AG04449 (cell line): Measurements from ENCODE around the gene TTC27.

Experiments used
- CTCF ChIA-PET: fragments of 350-600 bp; formaldehyde crosslinking; extraction: SDS; loops from one replicate; lab custom pipeline; 2021; ENCODE audit warnings: antibody characterized with exemption; lab: Yijun Ruan, JAX
- POLR2A ChIA-PET: fragments of 400-600, 350-600 bp; formaldehyde crosslinking; extraction: SDS; loops from one replicate; lab custom pipeline; 2020; ENCODE audit warnings: antibody characterized with exemption, inconsistent platforms; lab: Yijun Ruan, JAX
- DNase-seq: peaks from one replicate; pipeline ENCODE4 v3.0.0-alpha.2; 2010; ENCODE audit warnings: low read depth, low spot score
- H3K4me3 ChIP-seq: 2 replicates; pipeline ENCODE4 v1.5.1; 2011; ENCODE audit warnings: low read depth, mild to moderate bottlenecking, control low read depth, low read length
- TF ChIP-seq, protein P1 (sequence below): IDR thresholded peaks from one replicate; pipeline ENCODE4 v1.5.1; 2011; ENCODE audit warnings: mild to moderate bottlenecking, moderate library complexity, low read length, control low read depth, inconsistent platforms; ENCODE audit not compliant: insufficient read depth; ENCODE audit errors: missing control alignments

The TTC27 gene

DNA sequence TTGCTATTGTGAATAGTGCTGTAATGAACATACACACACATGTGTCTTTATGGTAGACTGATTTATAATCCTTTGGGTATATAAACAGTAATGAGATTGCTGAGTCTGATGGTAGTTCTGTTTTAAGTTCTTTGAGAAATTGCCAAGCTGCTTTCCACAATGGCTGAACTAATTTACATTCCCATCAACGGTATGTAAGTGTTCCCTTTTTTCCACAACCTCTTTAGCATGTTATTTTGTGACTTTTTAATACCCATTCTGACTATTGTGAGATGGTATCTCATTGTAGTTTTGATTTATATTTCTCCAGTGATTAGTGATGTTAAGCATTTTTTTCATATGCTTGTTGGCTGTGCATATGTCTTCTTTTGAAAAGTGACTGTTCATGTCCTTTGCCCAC, 86.7 kb downstream of the TTC27 start:
- H3K4me3 ChIP-seq: no peak overlapping the region
- no peak for DNase-seq
- ChIA-PET CTCF (no interaction called here), POLR2A (no interaction called here)
- TF ChIP-seq, protein P1, sequence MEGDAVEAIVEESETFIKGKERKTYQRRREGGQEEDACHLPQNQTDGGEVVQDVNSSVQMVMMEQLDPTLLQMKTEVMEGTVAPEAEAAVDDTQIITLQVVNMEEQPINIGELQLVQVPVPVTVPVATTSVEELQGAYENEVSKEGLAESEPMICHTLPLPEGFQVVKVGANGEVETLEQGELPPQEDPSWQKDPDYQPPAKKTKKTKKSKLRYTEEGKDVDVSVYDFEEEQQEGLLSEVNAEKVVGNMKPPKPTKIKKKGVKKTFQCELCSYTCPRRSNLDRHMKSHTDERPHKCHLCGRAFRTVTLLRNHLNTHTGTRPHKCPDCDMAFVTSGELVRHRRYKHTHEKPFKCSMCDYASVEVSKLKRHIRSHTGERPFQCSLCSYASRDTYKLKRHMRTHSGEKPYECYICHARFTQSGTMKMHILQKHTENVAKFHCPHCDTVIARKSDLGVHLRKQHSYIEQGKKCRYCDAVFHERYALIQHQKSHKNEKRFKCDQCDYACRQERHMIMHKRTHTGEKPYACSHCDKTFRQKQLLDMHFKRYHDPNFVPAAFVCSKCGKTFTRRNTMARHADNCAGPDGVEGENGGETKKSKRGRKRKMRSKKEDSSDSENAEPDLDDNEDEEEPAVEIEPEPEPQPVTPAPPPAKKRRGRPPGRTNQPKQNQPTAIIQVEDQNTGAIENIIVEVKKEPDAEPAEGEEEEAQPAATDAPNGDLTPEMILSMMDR: no peak

- ChIA-PET POLR2A (no interaction called here), CTCF (no interaction called here)
- TF ChIP-seq, protein P1: no peak
- no peak overlapping the region for H3K4me3 ChIP-seq
- DNase-seq: no peak
These were observed 87.6 kb downstream of the TTC27 start for GRCh38 chr2:32715391-32715841.

GRCh38 chr2:32715981-32716380, 88.1 kb downstream of the TTC27 start:
- ChIA-PET CTCF (no interaction called here), POLR2A (no interaction called here)
- TF ChIP-seq, protein P1: no peak
- H3K4me3 ChIP-seq: no peak overlapping the region
- no peak for DNase-seq

DNA sequence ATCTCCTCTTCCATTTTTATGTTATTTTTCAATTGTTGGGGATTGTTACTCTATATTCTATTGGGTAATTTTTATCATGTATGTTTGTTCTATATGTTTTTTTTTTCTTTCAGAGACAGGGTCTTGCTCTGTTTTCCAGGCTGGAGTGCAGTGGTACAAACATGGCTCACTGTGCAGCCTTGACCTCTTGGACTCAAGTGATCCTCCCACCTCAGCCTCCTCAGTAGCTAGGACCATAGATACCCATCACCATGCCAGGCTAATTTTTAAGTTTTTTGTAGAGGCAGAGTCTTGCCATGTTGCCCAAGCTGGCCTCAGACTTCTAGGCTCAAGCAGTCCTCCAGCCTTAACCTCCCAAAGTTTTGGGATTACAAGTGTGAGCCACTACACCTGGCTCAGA, 88.7 kb downstream of the TTC27 start:
- CTCF ChIA-PET: no interaction called here
- DNase-seq: no peak
- POLR2A ChIA-PET: no interaction called here
- no peak overlapping the region for H3K4me3 ChIP-seq
- TF ChIP-seq, protein P1: no peak

GRCh38 chr2:32718752-32719151, 90.9 kb downstream of the TTC27 start:
- CTCF ChIA-PET: no interaction called here
- POLR2A ChIA-PET: no interaction called here
- TF ChIP-seq, protein P1: no peak
- no peak for DNase-seq
- H3K4me3 ChIP-seq: no peak overlapping the region

DNA sequence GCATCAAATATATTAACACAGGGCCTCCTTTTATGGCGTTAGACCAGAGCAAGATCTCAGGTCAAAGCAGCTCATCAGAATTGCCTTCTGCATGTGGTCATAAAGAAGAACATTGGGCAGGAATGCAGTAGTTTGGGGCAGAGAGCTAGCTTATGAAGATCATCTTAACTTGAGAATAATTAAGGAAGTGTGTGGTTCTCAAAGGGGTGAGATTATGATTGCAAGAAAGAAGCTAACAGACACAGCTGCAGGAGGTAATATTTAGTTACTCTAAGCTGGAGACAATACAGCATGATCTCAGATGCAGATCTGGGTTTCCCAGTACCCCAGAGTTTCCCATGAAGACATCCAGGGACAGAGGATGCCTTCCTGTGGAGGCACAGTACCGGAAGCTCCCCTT, 91.6 kb downstream of the TTC27 start:
- DNase-seq: no peak
- ChIA-PET CTCF (interaction anchor here (1.0 kb wide), 1 partner anchor 12 kb away, joined by 3 read pairs; no protein-coding TSS in a partner anchor), POLR2A (no interaction called here)
- no peak overlapping the region for H3K4me3 ChIP-seq
- TF ChIP-seq, protein P1: no peak
